Neural cell (in vitro differentiated cells): ENCODE data around the gene OR51M1.

ENCODE experiments used
- CTCF ChIP-seq: fragments of 450-650 bp; IDR thresholded peaks from 2 replicates; pipeline ENCODE4 v1.5.1; 2014; ENCODE audit warnings: antibody characterized with exemption, mild to moderate bottlenecking, moderate library complexity; ENCODE audit not compliant: poor library complexity, severe bottlenecking
- EP300 ChIP-seq: fragments of 450-650 bp; conservative IDR thresholded peaks from 2 replicates; pipeline ENCODE4 v1.6.1; 2014; ENCODE audit warnings: antibody characterized with exemption, mild to moderate bottlenecking, moderate library complexity; ENCODE audit not compliant: poor library complexity, severe bottlenecking
- EZH2 ChIP-seq: fragments of 200-600, 300-800 bp; shearing (Covaris generic), sonication (generic); IDR thresholded peaks from 2 replicates; pipeline ENCODE4 v1.6.1; 2014; ENCODE audit warnings: antibody characterized with exemption, low read length, borderline replicate concordance, mild to moderate bottlenecking; ENCODE audit not compliant: insufficient read depth, poor library complexity, severe bottlenecking
- MXI1 ChIP-seq: fragments of 450-650 bp; conservative IDR thresholded peaks from 2 replicates; pipeline ENCODE4 v1.6.1; 2014; ENCODE audit warnings: antibody characterized with exemption, mild to moderate bottlenecking; ENCODE audit not compliant: poor library complexity, severe bottlenecking
- POLR2AphosphoS5 ChIP-seq: IDR thresholded peaks from 2 replicates; pipeline ENCODE4 v1.6.1; 2012
- RAD21 ChIP-seq: fragments of 450-650 bp; conservative IDR thresholded peaks from 2 replicates; pipeline ENCODE4 v1.6.1; 2014; ENCODE audit warnings: antibody characterized with exemption, mild to moderate bottlenecking, moderate library complexity
- REST ChIP-seq: IDR thresholded peaks from 2 replicates; pipeline ENCODE4 v1.6.1; 2012; ENCODE audit warnings: borderline replicate concordance
- SMC3 ChIP-seq: fragments of 450-650 bp; conservative IDR thresholded peaks from 2 replicates; pipeline ENCODE4 v1.6.1; 2014; ENCODE audit warnings: antibody characterized with exemption, mild to moderate bottlenecking, moderate library complexity; ENCODE audit not compliant: poor library complexity
- TAF1 ChIP-seq: IDR thresholded peaks from 2 replicates; pipeline ENCODE4 v1.6.1; 2012; ENCODE audit warnings: low read depth

- no peak for TF ChIP-seq CTCF
- TF ChIP-seq RAD21: no peak
- no peak for TF ChIP-seq SMC3
- no peak for TF ChIP-seq POLR2AphosphoS5
- no peak for TF ChIP-seq TAF1
- TF ChIP-seq MXI1: no peak
- no peak for TF ChIP-seq EZH2
- no peak for TF ChIP-seq EP300
- TF ChIP-seq REST: no peak
These were observed 37.8 kb upstream of the OR51M1 start for GRCh38 chr11:5345831-5346230.
